ENCODE results near the gene GLYATL1.

Gene GLYATL1

GRCh38 chr11:58926695-58927094 lies 12.6 kb upstream of the GLYATL1 start:
- DNase-seq (ENCODE audit: low read depth): no peak

DNA sequence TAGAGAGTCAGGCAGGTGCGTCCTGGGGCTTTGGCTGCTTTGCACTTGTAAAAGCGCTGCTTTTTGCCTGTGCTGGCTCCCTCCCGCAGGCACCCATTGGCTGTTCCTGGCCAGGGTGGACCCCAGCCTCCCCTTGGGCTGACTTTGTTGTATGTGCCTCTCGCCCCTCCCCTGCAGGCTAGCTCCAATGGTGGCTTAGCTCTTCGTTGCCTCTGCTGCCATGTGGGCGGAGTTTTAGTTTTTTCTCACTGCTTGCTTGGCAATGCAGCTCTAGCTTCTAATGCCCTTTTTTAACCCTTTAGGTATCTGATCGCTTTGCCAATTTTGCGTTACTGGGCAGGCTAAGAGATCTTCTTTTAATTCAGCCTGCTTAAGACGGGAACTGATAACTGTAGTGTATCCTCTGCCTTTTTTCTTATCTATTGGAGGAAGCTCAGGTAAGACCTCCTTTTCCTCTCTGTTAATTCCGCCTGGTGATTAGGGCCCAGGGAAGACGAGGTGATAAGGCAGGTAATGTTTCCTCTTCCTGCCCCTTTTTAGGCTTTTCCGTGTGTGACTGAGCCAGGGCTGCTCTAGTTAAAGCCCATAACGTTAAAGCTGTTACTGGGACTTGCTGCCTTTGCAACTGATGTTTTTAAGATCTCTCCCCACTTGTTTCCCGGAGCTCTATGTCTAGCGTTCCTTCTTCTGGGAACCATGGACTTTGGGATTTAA lies 11.7 kb upstream of the GLYATL1 start:
- DNase-seq (ENCODE audit: low read depth): peak; percentile 5

GRCh38 chr11:58928107-58928499 lies 11.2 kb upstream of the GLYATL1 start:
- DNase-seq (ENCODE audit: low read depth): no peak

GRCh38 chr11:58928691-58929090 lies 10.6 kb upstream of the GLYATL1 start:
- DNase-seq (ENCODE audit: low read depth): no peak

DNA sequence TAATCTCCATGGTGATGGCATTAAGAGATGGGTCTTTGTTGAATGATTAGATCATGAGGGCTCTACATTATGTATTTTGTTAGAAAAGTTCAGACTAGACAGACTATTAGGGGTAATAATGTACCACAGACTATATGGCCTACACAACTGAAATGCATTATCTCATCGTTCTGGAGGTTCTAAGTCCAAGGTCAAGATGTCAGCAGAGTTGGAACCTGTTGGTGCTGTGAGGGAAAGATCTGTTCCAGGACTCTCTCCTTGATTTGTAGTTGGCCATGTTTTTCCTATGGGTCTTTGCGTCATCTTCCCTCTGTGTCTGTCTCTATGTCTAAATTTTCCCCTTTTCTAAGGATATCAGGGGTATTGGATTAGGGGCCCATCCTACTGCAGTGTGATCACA lies 8.4 kb upstream of the GLYATL1 start:
- DNase-seq (ENCODE audit: low read depth): no peak

DNA sequence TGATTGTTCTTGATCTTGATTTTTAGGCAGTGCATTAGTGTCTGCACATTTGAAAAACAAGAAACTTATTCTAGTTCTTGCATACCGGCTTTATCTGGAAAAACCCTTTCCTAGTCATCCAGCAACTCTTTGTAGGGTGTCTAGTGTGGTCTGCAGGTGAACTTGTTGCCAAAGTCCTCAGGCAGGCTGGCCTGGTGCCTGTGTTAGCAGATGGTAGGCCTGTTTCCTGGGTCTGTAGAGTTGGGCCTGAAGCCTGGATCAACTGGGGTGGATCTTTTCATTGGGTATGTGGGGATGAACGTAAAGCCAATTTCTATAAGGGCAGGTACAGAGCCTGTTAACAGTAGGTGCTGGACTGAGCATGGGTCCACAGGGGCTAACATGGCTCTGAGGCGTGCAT lies 5.6 kb upstream of the GLYATL1 start:
- DNase-seq (ENCODE audit: low read depth): no peak

GRCh38 chr11:58934945-58935513 lies 4.3 kb upstream of the GLYATL1 start:
- no peak for DNase-seq (ENCODE audit: low read depth)

DNA sequence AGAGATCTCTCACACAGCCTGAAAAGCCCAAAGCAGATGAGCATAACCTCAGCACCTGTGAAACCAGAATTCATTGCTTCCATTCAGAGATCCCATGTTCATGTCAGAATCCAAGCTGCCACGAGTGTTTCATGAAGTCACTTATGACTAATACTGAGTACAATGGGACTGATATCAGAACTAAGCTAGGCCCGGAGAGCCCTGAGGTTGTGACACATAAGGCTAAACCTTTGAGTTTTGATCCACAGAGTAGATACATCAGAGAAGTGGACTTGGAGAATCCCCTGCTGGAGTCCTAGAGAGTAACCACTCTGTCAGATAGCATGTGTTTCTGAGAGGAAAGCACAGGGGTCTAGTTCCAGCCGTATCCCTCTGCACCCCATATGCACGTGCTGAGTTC lies 890 bp upstream of the GLYATL1 start:
- DNase-seq (ENCODE audit: low read depth): no peak

GRCh38 chr11:58940028-58940427 lies 740 bp downstream of the GLYATL1 start:
- no peak for DNase-seq (ENCODE audit: low read depth)

DNA sequence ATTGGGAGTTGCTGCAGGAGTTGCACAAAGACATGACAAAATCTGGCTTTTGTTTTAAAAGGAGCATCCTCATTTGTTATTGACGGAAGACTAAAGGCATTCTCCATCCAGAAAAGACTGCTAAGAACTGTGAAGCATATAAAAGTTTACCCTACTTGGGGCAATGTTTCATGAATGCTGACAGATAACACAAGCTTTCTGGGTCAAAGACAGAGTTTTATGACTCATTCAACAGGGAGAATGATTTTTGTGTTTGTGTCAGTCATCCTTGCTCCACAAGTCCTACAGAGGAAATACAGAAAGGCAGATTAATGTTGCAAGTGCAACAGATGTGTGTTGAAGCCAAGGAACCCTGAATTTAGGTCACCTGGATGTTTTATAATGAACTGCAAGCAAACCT lies 2.5 kb downstream of the GLYATL1 start:
- no peak for DNase-seq (ENCODE audit: low read depth)

- no peak for DNase-seq (ENCODE audit: low read depth)
Measured at GRCh38 chr11:58945663-58946062, 6.4 kb downstream of the GLYATL1 start.

DNA sequence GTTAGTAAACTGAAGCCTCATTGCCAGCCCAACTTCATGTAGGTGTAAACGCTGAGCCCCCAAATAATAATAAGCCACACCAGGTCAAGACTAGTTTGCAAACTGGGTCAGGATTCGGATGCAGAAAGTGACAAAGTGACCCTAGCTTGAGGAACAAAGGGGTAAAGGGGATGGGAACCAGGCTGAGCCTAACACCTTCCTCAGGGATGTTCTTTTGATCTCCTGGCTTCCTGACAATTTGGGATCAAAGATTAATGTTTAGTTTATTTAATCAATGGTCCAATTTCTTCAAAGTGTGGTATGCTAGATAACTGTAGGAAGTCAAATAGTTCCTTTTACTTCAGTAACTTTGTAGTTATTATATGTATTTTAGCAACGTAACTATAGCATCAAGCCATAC lies 9.9 kb downstream of the GLYATL1 start:
- no peak for DNase-seq (ENCODE audit: low read depth)

- DNase-seq (ENCODE audit: low read depth): no peak
Measured at GRCh38 chr11:58957922-58958321, 18.6 kb downstream of the GLYATL1 start.

DNA sequence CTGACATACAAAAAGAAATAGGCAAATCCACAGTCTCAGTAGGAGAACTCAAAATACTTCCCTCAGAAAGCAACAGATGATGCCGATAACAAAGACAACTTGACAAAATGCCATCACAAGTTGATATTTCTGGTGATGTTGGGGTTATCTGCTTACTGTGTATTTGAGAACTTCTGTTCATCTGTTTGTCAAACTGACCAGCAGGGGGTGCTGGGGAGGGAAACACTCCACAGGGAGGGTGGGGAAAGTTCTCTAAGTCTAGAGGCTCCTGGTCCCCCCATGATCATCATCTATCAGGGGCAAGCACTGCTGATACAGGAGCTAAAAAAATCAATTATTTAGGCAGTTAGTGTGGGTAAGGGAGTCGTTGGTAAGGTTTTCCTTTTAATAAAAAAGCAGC lies 19.2 kb downstream of the GLYATL1 start:
- peak; percentile 17 for DNase-seq (ENCODE audit: low read depth)

DNA sequence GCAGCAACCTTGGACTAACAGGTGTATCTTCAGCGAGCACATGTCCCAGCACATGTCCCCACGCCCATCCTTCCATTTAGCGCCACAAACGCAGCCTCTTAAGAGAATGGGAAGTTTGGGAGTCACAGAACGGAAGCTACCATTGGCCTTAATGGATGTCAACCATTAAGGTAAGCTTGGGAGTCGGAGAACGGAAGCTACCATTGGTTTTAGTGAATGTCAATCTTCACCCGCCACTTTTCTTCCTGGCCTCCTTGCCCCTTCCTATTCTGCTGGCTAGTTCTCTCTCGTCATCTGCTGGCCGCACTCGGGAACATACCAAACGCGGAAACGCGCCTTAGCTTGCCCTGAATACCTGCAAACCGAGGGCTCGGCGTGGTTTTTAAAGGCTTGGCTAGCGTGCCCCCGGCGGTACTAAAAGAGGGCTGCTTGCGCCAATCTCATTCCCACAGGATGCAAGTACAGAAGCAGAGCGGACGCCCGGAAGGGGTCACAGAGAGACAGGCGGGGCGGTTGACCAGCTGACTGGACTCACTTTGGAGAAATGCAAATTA lies 24.3 kb downstream of the GLYATL1 start:
- DNase-seq (ENCODE audit: low read depth): no peak

DNA sequence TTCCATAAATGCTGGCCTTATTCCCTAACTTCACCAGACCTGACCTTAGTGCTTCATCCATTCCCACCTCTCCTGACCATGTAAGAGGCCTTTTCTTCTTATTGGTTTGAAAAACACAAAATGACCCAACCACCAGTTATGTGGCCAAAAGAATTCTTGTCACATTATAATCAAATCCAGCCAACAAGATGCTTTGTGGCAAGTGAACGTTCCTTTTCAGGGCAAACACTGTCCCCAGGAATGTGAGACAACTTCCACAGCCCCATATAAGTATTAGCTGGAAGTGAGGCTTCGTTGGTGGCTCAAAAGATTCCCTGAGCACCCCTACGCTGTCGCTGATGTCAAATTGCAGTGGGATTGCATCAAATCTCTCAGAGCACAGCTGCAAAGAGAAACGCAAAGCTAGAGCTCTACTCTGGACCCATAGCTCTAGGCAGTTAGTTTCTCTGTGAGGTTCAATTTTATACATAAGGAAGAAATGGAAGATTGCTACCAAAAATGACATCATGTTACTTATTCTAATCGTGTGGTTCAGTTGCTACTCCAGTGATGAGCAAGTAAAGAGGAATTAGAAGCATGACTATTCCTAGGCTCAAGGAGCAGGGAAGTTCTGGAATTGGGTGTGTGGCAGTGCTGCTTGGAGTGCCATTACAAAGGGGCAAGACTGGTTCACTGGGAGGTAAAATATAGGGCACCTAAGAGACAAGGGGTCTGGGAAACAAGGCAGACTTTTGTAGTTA lies 26.1 kb downstream of the GLYATL1 start:
- DNase-seq (ENCODE audit: low read depth): no peak

DNA sequence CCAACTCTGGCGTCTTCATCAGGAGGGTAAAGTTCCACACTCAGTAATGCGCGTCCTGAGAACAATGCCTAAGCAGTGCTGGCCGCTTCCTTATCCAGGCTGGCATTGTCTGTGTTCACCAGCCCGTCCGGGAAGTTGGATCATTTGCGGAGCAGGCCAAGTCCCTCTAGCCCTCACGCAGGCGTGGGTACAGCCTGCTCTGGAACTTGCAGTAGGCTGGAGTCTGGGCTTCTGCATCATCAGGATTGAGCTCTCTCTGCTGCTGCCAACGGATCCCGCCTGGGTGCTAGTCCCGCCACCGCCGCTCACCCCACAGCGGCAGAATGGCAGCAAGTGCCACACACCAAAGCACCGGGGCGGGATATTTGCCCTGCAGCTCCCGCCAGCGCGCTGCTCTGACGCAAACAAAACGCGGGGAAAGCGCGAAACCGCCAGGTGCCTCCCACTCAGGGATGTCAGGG lies 29.0 kb downstream of the GLYATL1 start:
- DNase-seq (ENCODE audit: low read depth): no peak

- no peak for DNase-seq (ENCODE audit: low read depth)
Measured at GRCh38 chr11:58977470-58977869, 38.2 kb downstream of the GLYATL1 start.

GRCh38 chr11:58979222-58979621 lies 39.9 kb downstream of the GLYATL1 start:
- DNase-seq (ENCODE audit: low read depth): no peak

DNA sequence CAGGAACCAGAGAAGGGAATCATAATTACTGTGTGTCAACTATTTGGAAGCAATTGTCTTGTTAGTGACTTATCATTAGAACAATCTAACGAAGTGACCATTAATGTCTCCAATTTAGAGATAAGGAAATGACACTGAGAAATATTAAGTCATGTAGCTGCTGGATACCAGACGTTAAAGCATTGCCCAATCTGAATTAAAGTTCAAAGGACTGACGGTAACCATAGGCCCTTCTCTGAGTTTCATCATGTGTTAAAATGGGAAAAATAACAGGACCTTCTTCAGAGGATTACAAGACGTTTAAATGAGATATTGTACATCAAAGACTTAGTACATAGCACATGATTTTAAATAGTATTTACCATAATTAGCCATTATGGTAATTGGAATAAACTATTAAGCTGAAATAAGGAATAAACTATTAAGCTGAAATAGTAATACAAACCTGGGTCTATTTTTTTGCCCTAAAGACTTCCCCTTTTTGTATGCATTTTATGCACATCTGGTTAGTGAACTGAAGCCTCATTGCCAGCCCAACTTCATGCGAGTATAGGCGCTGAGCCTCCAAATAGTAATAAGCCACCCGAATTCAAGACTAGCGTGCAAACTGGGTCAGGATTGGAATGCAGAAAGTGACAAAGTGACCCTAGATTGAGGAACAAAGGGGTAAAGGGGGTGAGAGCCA lies 41.0 kb downstream of the GLYATL1 start:
- no peak for DNase-seq (ENCODE audit: low read depth)

GRCh38 chr11:58992489-58992888 lies 53.2 kb downstream of the GLYATL1 start:
- no peak for DNase-seq (ENCODE audit: low read depth)

DNA sequence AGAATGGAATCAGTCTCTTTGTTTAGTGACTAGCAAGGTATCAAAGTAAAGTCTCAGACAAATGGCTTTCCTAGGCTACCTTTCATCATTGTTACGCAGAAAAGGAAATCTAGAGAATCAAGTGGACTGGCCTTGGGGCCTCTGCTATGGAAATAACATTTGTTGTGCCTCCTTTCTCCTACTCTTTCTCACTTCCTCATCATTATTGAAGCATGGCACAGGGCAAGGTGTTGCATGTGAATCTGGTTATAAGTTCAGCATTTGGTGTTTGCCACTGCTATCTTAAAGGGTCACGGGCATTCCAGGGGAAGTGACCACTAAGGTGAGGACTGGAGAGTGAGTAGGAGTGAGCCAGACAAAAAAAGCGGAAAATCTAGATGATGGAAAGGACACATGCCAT lies 54.9 kb downstream of the GLYATL1 start:
- no peak for DNase-seq (ENCODE audit: low read depth)

All from T follicular helper cell (primary cell).